GM19395 (cell line): ENCODE measurements around the gene PRR12.

ENCODE experiments used
- ATAC-seq: cut with Tn5 transposase; IDR thresholded peaks from one replicate; pipeline ENCODE4 v1.9.1; 2021; ENCODE audit warnings: mild to moderate bottlenecking, moderate library complexity; ENCODE audit not compliant: unreplicated experiment

PRR12 gene

GRCh38 chr19:49642492-49643035 is 51.6 kb downstream of the PRR12 start:
- peak; percentile 0 for ATAC-seq

- no peak for ATAC-seq
Observed at GRCh38 chr19:49643466-49643865, 52.5 kb downstream of the PRR12 start.

GRCh38 chr19:49645592-49645991 is 54.6 kb downstream of the PRR12 start:
- ATAC-seq = no peak

- no peak for ATAC-seq
Observed at GRCh38 chr19:49645995-49646394, 55.0 kb downstream of the PRR12 start.

GRCh38 chr19:49646586-49646985 is 55.6 kb downstream of the PRR12 start:
- ATAC-seq = no peak

- ATAC-seq = no peak
Observed at GRCh38 chr19:49651029-49651819, 60.2 kb downstream of the PRR12 start.

GRCh38 chr19:49651820-49652550 is 61.0 kb downstream of the PRR12 start:
- no peak for ATAC-seq

- ATAC-seq = no peak
Observed at GRCh38 chr19:49652551-49653465, 61.8 kb downstream of the PRR12 start.

- no peak for ATAC-seq
Observed at GRCh38 chr19:49653466-49653806, 62.5 kb downstream of the PRR12 start.

GRCh38 chr19:49654581-49654980 is 63.6 kb downstream of the PRR12 start:
- no peak for ATAC-seq

- no peak for ATAC-seq
Observed at GRCh38 chr19:49655570-49656455, 64.8 kb downstream of the PRR12 start.

- no peak for ATAC-seq
Observed at GRCh38 chr19:49656456-49657109, 65.6 kb downstream of the PRR12 start.

GRCh38 chr19:49657493-49658138 is 66.6 kb downstream of the PRR12 start:
- no peak for ATAC-seq

GRCh38 chr19:49658139-49658517 is 67.1 kb downstream of the PRR12 start:
- ATAC-seq = no peak

- ATAC-seq = no peak
Observed at GRCh38 chr19:49658566-49659442, 67.8 kb downstream of the PRR12 start.

- ATAC-seq = no peak
Observed at GRCh38 chr19:49660338-49660961, 69.5 kb downstream of the PRR12 start.

GRCh38 chr19:49662011-49662410 is 71.0 kb downstream of the PRR12 start:
- no peak for ATAC-seq

- no peak for ATAC-seq
Observed at GRCh38 chr19:49663224-49663623, 72.2 kb downstream of the PRR12 start.
